ENCODE measurements around the gene IL7R.
"Not testable (repeated sequence)": the region's sequence is repeated elsewhere in the genome, so short reads cannot be mapped to it uniquely, and the experiment has no call there.

IL7R gene

GRCh38 chr5:35842856-35843255 is 13.8 kb upstream of the IL7R start:
- no peak for DNase-seq

GRCh38 chr5:35845508-35845907 is 11.2 kb upstream of the IL7R start:
- DNase-seq: not testable (repeated sequence)

GRCh38 chr5:35847491-35847890 is 9.2 kb upstream of the IL7R start:
- no peak for DNase-seq

- DNase-seq: no peak
These were observed 8.7 kb upstream of the IL7R start for GRCh38 chr5:35847961-35848360.

- no peak for DNase-seq
These were observed 6.8 kb upstream of the IL7R start for GRCh38 chr5:35849860-35850259.

- no peak for DNase-seq
These were observed 5.6 kb upstream of the IL7R start for GRCh38 chr5:35850967-35851680.

GRCh38 chr5:35852084-35852734 is 4.5 kb upstream of the IL7R start:
- DNase-seq: no peak

- DNase-seq: no peak
These were observed 3.9 kb upstream of the IL7R start for GRCh38 chr5:35852773-35853172.

- DNase-seq: no peak
These were observed 3.1 kb upstream of the IL7R start for GRCh38 chr5:35853631-35854030.

- no peak for DNase-seq
These were observed 2.4 kb upstream of the IL7R start for GRCh38 chr5:35854248-35854647.

- no peak for DNase-seq
These were observed 1.5 kb upstream of the IL7R start for GRCh38 chr5:35855187-35855586.

- not testable (repeated sequence) for DNase-seq
These were observed 416 bp upstream of the IL7R start for GRCh38 chr5:35856186-35856764.

- no peak for DNase-seq
These were observed 1.0 kb downstream of the IL7R start for GRCh38 chr5:35857606-35858205.

- DNase-seq: no peak
These were observed 2.5 kb downstream of the IL7R start for GRCh38 chr5:35859101-35859661.

GRCh38 chr5:35860686-35861085 is 4.0 kb downstream of the IL7R start:
- DNase-seq: no peak

GRCh38 chr5:35861718-35862117 is 5.0 kb downstream of the IL7R start:
- DNase-seq: no peak

- no peak for DNase-seq
These were observed 5.4 kb downstream of the IL7R start for GRCh38 chr5:35862126-35862525.

GRCh38 chr5:35863159-35863558 is 6.5 kb downstream of the IL7R start:
- DNase-seq: no peak

GRCh38 chr5:35867998-35868397 is 11.3 kb downstream of the IL7R start:
- no peak for DNase-seq

GRCh38 chr5:35869685-35870277 is 13.1 kb downstream of the IL7R start:
- no peak for DNase-seq

GRCh38 chr5:35870605-35871004 is 13.9 kb downstream of the IL7R start:
- DNase-seq: no peak

- no peak for DNase-seq
These were observed 19.8 kb downstream of the IL7R start for GRCh38 chr5:35876454-35876853.

GRCh38 chr5:35876922-35877321 is 20.2 kb downstream of the IL7R start:
- DNase-seq: no peak
